OCI-LY7 (cell line): ENCODE measurements around the gene MBTPS1. TPM values are rescaled to one million over a fixed set of nuclear protein-coding genes. Genes with fewer than 3 reads are reported as not detected.

Source experiments
- BruUV-seq: library from RNA; stranded (reverse); fragments of 400-500 nt; replicated peaks from 2 replicates; lab custom pipeline; 2021; lab: Mats Ljungman, UMichigan
- CTCF ChIA-PET: fragments of 300-600 bp; sonication (Branson Sonifier 250); formaldehyde crosslinking; loops from one replicate; lab custom pipeline; 2022; ENCODE audit warnings: antibody characterized with exemption; ENCODE audit not compliant: unreplicated experiment; lab: Charles Lee
- POLR2A ChIA-PET: fragments of 300-600 bp; sonication (Branson Sonifier 250); formaldehyde crosslinking; loops from one replicate; lab custom pipeline; 2022; ENCODE audit warnings: antibody characterized with exemption; lab: Charles Lee
- DNase-seq: peaks from one replicate; pipeline ENCODE4 v3.0.0-alpha.2; 2015; ENCODE audit warnings: low spot score
- H2AFZ ChIP-seq: fragments of 200-600 bp; sonication (generic), shearing (Covaris generic); 2 replicates; pipeline ENCODE4 v1.6.1; 2014; ENCODE audit warnings: mild to moderate bottlenecking, antibody characterized with exemption, low read length, moderate library complexity
- H3K27ac ChIP-seq: fragments of 200-600 bp; sonication (generic); 2 replicates; pipeline ENCODE4 v1.5.1; 2014; ENCODE audit warnings: mixed run types, low read depth, mild to moderate bottlenecking, moderate library complexity, low read length, inconsistent platforms; ENCODE audit not compliant: poor library complexity, severe bottlenecking
- H3K36me3 ChIP-seq: fragments of 200-600 bp; sonication (generic); 2 replicates; pipeline ENCODE4 v1.6.1; 2014; ENCODE audit warnings: mild to moderate bottlenecking, antibody characterized with exemption, low read length, moderate library complexity, mixed read lengths; ENCODE audit not compliant: insufficient read depth
- H3K4me1 ChIP-seq: fragments of 200-600 bp; sonication (generic); 2 replicates; pipeline ENCODE4 v1.5.1; 2014; ENCODE audit warnings: mild to moderate bottlenecking, low read length; ENCODE audit not compliant: insufficient read depth, poor library complexity, severe bottlenecking
- H3K4me2 ChIP-seq: fragments of 200-600 bp; sonication (generic); 2 replicates; pipeline ENCODE4 v1.6.1; 2014; ENCODE audit warnings: mild to moderate bottlenecking, low read length
- H3K4me3 ChIP-seq: fragments of 200-600 bp; sonication (generic); 2 replicates; pipeline ENCODE4 v1.5.1; 2014; ENCODE audit warnings: mild to moderate bottlenecking, low read depth, low read length; ENCODE audit not compliant: poor library complexity, severe bottlenecking
- H3K79me2 ChIP-seq: fragments of 200-600 bp; sonication (generic); 2 replicates; pipeline ENCODE4 v1.6.1; 2016; ENCODE audit warnings: low read depth, mild to moderate bottlenecking, low read length, moderate library complexity, mixed read lengths; ENCODE audit not compliant: insufficient read depth
- H3K9me2 ChIP-seq: fragments of 200-600 bp; sonication (generic); 2 replicates; pipeline ENCODE4 v1.6.1; 2016; ENCODE audit warnings: mild to moderate bottlenecking, low read length, mixed read lengths; ENCODE audit not compliant: insufficient read depth
- H3K9me3 ChIP-seq: fragments of 200-600 bp; sonication (generic); 2 replicates; pipeline ENCODE4 v1.6.1; 2014; ENCODE audit warnings: mild to moderate bottlenecking, mixed run types, low read length, mixed read lengths
- H4K20me1 ChIP-seq: fragments of 200-600 bp; sonication (generic); 2 replicates; pipeline ENCODE4 v1.6.1; 2014; ENCODE audit warnings: mild to moderate bottlenecking, antibody characterized with exemption, low read length, moderate library complexity, mixed read lengths; ENCODE audit not compliant: insufficient read depth
- CTCF ChIP-seq: fragments of 200-600 bp; sonication (generic); conservative IDR thresholded peaks from 2 replicates; pipeline ENCODE4 v1.5.1; 2014; ENCODE audit warnings: mild to moderate bottlenecking, antibody characterized with exemption, low read length, moderate library complexity, mixed read lengths
- EZH2phosphoT487 ChIP-seq: fragments of 200-600 bp; sonication (generic); IDR thresholded peaks from 2 replicates; pipeline ENCODE4 v1.6.1; 2018; ENCODE audit warnings: low read depth, borderline replicate concordance, mild to moderate bottlenecking, mixed run types, antibody characterized with exemption, low read length, moderate library complexity, mixed read lengths
- intact Hi-C: fragments of 100-400 bp; cut with micrococcal nuclease; formaldehyde crosslinking; loops from one replicate; pipeline ENCODE4 v1.10.0; 2022; ENCODE audit not compliant: unreplicated experiment
- total RNA-seq, 2 experiments: library from RNA; depleted of rRNA in 1 of 2; stranded (reverse); fragments of >200 nt in 1 of 2; shearing (Covaris generic) in 1 of 2; gene quantifications; 2 replicates each; pipeline ENCODE4 v1.2.3, GENCODE V29; 2014 to 2022

MBTPS1 gene
- total RNA-seq, 2 experiments from 2014 or later: 49.6 to 65.2 TPM

- CTCF ChIA-PET: no interaction called here
- no peak overlapping the region for H2AFZ ChIP-seq
- H4K20me1 ChIP-seq: no peaks in the 10 kb centered on the region
- no peak overlapping the region for H3K4me2 ChIP-seq
- no peaks in the 10 kb centered on the region for H3K9me3 ChIP-seq
- no peak overlapping the region for H3K4me3 ChIP-seq
- POLR2A ChIA-PET: no interaction called here
- BruUV-seq: no TSS peak
- DNase-seq: no peak
- H3K4me1 ChIP-seq: peaks cover 6% of the 10 kb centered on the region
- no peaks in the 10 kb centered on the region for H3K9me2 ChIP-seq
- peaks cover 89% of the 10 kb centered on the region for H3K36me3 ChIP-seq
- peaks cover 6% of the 10 kb centered on the region for H3K79me2 ChIP-seq
- no peak for TF ChIP-seq EZH2phosphoT487
- no peak for TF ChIP-seq CTCF
- H3K27ac ChIP-seq: no peak overlapping the region
- intact Hi-C loops: no loop called here
Observed at GRCh38 chr16:84096447-84097005, 20.2 kb downstream of the MBTPS1 start.

- no peaks in the 10 kb centered on the region for H3K9me2 ChIP-seq
- no TSS peak for BruUV-seq
- H3K36me3 ChIP-seq: peaks cover 94% of the 10 kb centered on the region
- H4K20me1 ChIP-seq: no peaks in the 10 kb centered on the region
- no peak for TF ChIP-seq CTCF
- no peak for TF ChIP-seq EZH2phosphoT487
- POLR2A ChIA-PET: interaction anchor here (0.6 kb wide), 1 partner anchor 17 kb away, joined by 3 read pairs; no protein-coding TSS in a partner anchor
- DNase-seq: no peak
- no peaks in the 10 kb centered on the region for H3K9me3 ChIP-seq
- no peak overlapping the region for H3K27ac ChIP-seq
- intact Hi-C loops: no loop called here
- H3K79me2 ChIP-seq: peaks cover 5% of the 10 kb centered on the region
- H2AFZ ChIP-seq: no peak overlapping the region
- H3K4me2 ChIP-seq: no peak overlapping the region
- no peak overlapping the region for H3K4me3 ChIP-seq
- CTCF ChIA-PET: no interaction called here
- peaks cover 8% of the 10 kb centered on the region for H3K4me1 ChIP-seq
Observed at GRCh38 chr16:84095466-84095865, 21.3 kb downstream of the MBTPS1 start.

- peaks cover 23% of the 10 kb centered on the region for H3K4me1 ChIP-seq
- peaks cover 97% of the 10 kb centered on the region for H3K36me3 ChIP-seq
- no peak overlapping the region for H3K4me2 ChIP-seq
- no peaks in the 10 kb centered on the region for H3K79me2 ChIP-seq
- POLR2A ChIA-PET: interaction anchor here (0.6 to 0.7 kb wide), 2 partner anchors 7 to 41 kb away, joined by 3 read pairs; no protein-coding TSS in a partner anchor
- DNase-seq: no peak
- intact Hi-C loops: no loop called here
- TF ChIP-seq CTCF (no peak), EZH2phosphoT487 (no peak)
- no peaks in the 10 kb centered on the region for H3K9me3 ChIP-seq
- H4K20me1 ChIP-seq: no peaks in the 10 kb centered on the region
- no peak overlapping the region for H2AFZ ChIP-seq
- BruUV-seq: no TSS peak
- H3K9me2 ChIP-seq: no peaks in the 10 kb centered on the region
- H3K27ac ChIP-seq: no peak overlapping the region
- CTCF ChIA-PET: no interaction called here
- no peak overlapping the region for H3K4me3 ChIP-seq
Observed at GRCh38 chr16:84093879-84094270, 22.9 kb downstream of the MBTPS1 start.
